Measurements from ENCODE around the gene ALDOB.

The ALDOB gene

DNA sequence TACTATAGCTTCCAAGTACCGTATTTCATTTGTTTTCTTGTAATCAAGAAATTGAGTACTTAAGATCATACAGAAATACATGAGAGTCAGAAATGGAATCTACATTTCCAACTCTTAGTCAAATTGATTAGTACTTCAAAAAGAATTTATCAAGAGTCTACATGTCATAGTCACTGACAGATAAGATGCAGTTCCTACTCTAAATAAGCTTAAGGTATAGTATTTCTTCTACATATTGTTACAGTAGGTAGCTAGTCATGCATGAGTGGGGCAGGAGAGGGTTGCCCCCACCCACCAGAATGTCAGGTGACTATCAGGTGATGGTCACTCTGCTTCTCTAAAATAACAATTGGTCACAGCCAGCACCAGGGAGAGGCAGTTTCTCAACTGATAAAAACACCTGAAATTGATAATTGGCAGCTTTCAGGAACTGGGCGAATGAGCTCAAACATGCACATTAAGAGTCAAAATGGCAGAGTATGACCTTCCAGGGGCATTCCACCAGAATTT, 53.7 kb downstream of the ALDOB start:
- TF ChIP-seq, protein P1, sequence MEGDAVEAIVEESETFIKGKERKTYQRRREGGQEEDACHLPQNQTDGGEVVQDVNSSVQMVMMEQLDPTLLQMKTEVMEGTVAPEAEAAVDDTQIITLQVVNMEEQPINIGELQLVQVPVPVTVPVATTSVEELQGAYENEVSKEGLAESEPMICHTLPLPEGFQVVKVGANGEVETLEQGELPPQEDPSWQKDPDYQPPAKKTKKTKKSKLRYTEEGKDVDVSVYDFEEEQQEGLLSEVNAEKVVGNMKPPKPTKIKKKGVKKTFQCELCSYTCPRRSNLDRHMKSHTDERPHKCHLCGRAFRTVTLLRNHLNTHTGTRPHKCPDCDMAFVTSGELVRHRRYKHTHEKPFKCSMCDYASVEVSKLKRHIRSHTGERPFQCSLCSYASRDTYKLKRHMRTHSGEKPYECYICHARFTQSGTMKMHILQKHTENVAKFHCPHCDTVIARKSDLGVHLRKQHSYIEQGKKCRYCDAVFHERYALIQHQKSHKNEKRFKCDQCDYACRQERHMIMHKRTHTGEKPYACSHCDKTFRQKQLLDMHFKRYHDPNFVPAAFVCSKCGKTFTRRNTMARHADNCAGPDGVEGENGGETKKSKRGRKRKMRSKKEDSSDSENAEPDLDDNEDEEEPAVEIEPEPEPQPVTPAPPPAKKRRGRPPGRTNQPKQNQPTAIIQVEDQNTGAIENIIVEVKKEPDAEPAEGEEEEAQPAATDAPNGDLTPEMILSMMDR (IDR thresholded peaks at IDR 0.05; ENCODE audit: control insufficient read depth, extremely low read depth, insufficient read depth): no peak
- no peak for DNase-seq (ENCODE audit: low read depth)
- no peak overlapping the region for H3K4me3 ChIP-seq (ENCODE audit: low read depth, low read length)

DNA sequence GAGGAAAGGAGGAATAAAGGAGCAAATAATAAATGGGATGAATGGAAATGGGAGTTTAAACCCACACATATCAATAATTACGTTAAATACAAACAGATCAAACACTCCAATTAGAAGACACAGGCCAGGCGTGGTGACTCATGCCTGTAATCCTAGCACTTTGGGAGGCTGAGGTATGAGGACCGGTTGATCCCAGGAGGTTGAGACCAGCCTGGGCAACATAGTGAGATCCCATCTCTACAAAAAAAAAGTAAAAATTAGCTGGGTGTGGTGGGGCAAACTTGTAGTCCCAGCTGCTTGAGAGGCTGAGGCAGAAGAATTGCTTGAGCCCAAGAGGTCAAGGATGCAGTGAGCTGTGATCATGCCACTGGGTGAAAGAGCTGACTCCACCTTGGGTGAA, 54.5 kb downstream of the ALDOB start:
- no peak for DNase-seq (ENCODE audit: low read depth)
- TF ChIP-seq, protein P1 (IDR thresholded peaks at IDR 0.05; ENCODE audit: control insufficient read depth, extremely low read depth, insufficient read depth): no peak
- H3K4me3 ChIP-seq (ENCODE audit: low read depth, low read length): no peak overlapping the region

DNA sequence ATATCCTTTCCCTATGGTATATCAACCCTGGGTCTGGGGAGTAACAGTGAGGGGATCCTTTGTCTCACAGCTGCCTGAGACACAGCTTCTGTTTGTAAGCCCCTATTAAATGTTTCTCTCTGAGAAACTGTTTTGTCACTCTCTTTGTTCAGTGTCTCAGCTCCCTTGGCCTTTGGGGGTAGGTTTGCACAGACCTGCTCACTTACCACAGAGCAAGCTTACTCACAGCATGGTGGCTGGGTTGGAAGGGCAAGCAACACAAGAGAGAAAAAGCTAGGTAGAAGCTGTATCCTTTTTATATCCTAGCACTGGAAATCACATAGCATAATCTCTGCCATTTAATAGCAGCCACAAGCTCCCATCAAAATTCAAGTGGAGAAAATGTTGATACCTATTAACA, 55.3 kb downstream of the ALDOB start:
- TF ChIP-seq, protein P1 (IDR thresholded peaks at IDR 0.05; ENCODE audit: control insufficient read depth, extremely low read depth, insufficient read depth): no peak
- DNase-seq (ENCODE audit: low read depth): no peak

DNA sequence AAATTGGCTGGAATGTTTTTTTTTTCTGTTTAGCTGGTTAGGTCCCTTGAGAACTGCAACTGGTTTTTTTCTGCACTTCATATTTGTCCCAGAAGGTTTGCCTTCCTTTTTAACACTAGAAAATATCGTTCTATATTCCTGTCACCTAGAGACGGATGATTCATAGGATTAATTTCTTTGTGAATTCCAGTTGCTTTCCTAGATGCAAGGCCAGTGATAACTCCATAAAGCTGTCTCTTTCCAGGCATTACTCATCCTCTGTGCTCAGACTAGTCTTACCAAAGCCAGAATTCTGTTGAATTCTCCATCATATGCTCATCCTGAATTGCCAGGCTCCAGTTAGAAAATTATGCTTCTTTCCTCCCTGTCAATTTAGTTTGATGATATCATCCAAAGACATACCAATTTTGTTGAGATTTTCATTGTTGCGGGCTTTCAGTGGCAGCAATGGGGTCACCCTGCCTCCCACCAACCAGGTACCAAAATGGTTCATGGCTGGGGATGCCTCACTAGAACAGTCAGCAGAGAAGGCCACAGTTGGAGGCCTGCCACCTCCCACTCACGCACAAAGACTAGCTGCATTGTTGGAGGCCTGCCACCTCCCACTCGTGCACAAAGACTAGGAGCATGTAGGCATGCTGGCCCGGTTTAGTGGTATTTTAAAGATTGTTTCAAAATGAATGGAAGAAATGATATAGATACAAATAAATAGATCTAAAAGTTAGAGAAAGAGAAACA, 59.3 kb downstream of the ALDOB start:
- no peak for DNase-seq (ENCODE audit: low read depth)
- TF ChIP-seq, protein P1 (IDR thresholded peaks at IDR 0.05; ENCODE audit: control insufficient read depth, extremely low read depth, insufficient read depth): no peak
- no peak overlapping the region for H3K4me3 ChIP-seq (ENCODE audit: low read depth, low read length)

More for the DNA sequence above, 55.3 kb downstream of the ALDOB start:
- H3K4me3 ChIP-seq (ENCODE audit: low read depth, low read length): no peak overlapping the region

DNA sequence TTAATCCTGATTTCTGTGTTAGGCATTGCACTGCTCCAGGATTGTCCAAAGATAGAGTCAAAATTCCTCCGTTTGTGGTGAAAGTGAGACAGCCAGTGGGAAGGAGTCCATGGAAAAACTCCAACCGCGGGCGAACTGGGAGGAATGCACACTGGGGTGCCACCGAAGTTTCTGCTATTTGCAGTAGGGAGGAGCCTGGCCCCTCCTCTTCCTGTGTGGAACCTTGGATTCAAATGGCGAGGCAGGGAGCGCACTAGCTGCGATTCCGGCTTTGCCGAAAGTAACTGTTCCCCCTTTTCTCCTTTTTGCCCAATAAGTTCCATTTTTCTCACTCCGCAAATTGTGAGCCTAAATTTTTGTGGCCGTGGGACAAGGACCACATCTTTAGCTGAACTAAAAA, 60.0 kb downstream of the ALDOB start:
- no peak overlapping the region for H3K4me3 ChIP-seq (ENCODE audit: low read depth, low read length)
- no peak for DNase-seq (ENCODE audit: low read depth)
- TF ChIP-seq, protein P1 (IDR thresholded peaks at IDR 0.05; ENCODE audit: control insufficient read depth, extremely low read depth, insufficient read depth): no peak

DNA sequence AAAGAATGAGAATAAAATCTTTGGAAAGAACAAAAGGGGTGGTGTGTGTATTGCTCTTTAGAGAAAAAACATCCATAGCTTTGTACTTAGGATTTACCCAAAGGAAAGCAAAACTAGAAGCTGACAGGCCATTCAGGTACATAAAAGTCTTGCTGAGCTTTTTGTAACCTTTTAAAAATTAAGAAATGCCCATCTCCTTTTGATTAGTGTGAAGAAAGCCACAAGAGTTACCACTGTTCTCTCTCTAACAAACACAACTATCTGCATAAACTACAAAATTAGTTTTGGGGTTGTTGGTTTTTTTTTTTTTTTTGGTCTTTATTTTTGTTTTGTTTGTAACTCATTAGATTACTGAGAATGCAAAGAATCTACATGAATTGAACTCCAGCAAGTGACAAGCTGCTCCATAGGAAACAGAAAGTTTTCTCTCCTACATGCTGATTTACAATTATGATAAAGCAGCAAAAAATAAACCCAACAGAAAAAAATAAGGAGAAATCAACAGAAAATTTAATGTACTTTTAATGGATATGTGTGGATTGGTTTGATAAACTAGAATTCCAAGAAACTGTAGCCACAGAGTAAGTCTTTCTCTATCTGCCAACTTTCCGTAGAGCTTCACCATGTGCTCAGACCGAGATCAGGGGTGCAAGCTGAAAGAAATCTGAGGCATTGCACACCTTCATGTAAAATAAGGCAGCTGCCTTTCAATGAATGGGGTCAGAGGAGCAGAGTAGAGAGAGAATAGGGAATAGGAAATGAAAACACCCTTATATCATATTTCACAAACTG, 63.1 kb downstream of the ALDOB start:
- DNase-seq (ENCODE audit: low read depth): no peak

More for the DNA sequence above, 63.1 kb downstream of the ALDOB start:
- H3K4me3 ChIP-seq (ENCODE audit: low read depth, low read length): no peak overlapping the region
- TF ChIP-seq, protein P1 (IDR thresholded peaks at IDR 0.05; ENCODE audit: control insufficient read depth, extremely low read depth, insufficient read depth): no peak

All from LNCaP clone FGC (cell line).